Right lobe of liver (tissue), 4 donors: ENCODE data around the gene GAL3ST1.

ENCODE experiments used
- CTCF ChIP-seq, 4 donors: fragments of 200-600 bp in 3 of 4; fragments of 450-650 bp in 1 of 4; IDR thresholded peaks; one replicate each; pipeline versions ENCODE4 v1.5.1 to v1.8.0; 2016 to 2022; ENCODE audit warnings: antibody characterized with exemption in 4 of 4, mild to moderate bottlenecking in 2 of 4
- POLR2A ChIP-seq: fragments of 450-650 bp; IDR thresholded peaks from one replicate; pipeline ENCODE4 v1.6.1; 2017; ENCODE audit warnings: antibody characterized with exemption, mild to moderate bottlenecking
- donor health status: DM: no; HTN: no; CAD: no.
- donor health status: DM: no; HTN: no; CAD: no.
- donor health status: DM: no; HTN: yes; CAD: no.

- TF ChIP-seq CTCF (IDR thresholded peaks at IDR 0.05) (no peak), POLR2A (no peak)
Observed at GRCh38 chr22:30564045-30564760, 10.3 kb downstream of the GAL3ST1 start.
